Measurements from ENCODE around the gene ARID1A. TPM values are rescaled to one million over a fixed set of nuclear protein-coding genes. Genes with fewer than 3 reads are reported as not detected.

ARID1A gene
- polyA plus RNA-seq, 3 donors from 2014 or later = 7.1 to 34.6 (median 16.0) TPM

DNA sequence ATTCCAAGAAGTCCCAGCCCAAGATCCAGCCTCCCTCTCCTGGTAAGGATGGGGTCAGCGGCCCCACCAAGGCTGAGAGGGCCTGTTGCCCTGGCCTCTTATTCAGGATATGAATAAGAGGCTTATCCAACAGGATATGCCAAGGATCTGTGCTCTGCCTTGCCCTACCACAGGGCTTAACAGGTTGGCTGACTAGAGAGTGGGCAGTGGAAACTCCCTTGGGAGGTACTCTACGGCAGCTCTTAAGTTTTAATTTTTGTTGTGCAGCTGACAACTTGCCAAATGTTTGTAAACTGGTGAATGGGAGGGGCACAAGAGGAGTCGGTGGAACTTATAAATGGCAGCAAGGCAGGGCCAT is 75.4 kb downstream of the ARID1A start:
- Mint-ChIP-seq H3K9me3 (no peaks in the 10 kb centered on the region), H3K36me3 (peaks cover 28 to 79% (median 40%) of the 10 kb centered on the region in 3 donors), H3K27me3 (ENCODE audit: low read depth in 3 of 3) (peaks cover 3 to 8% (median 4%) of the 10 kb centered on the region in 3 donors), H3K4me1 (peaks cover 10 to 41% of the 10 kb centered on the region in 2 donors), H3K27ac (peak overlapping the region in 3 of 6 donors; percentile 57 to 76 (median 74)), H3K4me3 (no peak overlapping the region)
- DNase-seq = no peak

DNA sequence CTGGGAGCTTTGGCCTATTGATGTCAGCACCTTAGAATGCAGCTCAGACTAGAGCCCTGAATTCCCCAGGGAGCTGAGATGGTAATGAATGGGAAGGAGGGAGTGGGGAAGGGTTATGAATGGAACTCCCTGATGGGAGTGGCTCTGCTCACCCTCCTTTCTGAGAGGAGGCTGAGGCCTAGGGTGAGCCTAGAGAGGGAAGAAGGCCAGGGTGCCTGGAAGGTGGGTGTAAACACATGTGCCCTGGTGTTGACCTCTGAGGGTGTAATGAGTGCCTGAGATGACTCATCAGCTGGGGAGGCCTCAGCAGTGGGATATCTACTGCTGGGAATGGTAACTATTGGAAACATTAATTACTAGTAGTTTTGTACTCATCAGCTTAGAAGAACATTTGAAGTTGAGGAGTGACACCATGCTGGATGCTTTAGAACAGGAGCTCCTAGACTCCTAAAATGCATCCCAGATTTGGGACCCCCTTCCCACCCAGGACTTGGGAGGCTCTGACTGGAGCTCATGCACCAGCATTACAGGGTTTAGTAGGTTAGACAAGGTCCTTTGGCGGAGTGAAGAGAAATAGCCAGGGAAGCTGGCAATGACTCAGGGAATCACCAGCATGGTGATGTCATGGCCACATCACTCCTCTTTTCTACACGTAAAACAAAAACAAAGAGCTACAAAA is 76.0 kb downstream of the ARID1A start:
- no peak overlapping the region for H3K4me3 Mint-ChIP-seq
- H3K36me3 Mint-ChIP-seq = peaks cover 31 to 80% (median 41%) of the 10 kb centered on the region in 3 donors
- H3K27ac Mint-ChIP-seq = peak overlapping the region in 4 of 6 donors; percentile 57 to 76 (median 74)
- H3K4me1 Mint-ChIP-seq = peaks cover 8 to 38% of the 10 kb centered on the region in 2 donors
- H3K9me3 Mint-ChIP-seq = no peaks in the 10 kb centered on the region
- no peak for DNase-seq
- H3K27me3 Mint-ChIP-seq (ENCODE audit: low read depth in 3 of 3) = peaks cover 3 to 8% (median 4%) of the 10 kb centered on the region in 3 donors

DNA sequence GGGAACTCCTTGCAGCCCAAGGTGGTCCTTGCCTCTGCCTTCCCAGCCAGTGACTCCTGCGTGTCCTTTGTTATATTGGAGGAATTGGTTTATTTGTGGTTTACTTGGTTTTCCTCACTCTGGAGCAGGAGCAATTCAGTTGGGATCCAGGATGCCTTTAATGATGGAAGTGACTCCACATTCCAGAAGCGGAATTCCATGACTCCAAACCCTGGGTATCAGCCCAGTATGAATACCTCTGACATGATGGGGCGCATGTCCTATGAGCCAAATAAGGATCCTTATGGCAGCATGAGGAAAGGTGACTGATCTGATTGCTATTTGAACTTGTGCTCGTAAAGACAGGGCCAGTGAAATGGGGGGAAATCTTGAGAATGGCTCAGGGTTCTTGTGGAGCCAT is 76.9 kb downstream of the ARID1A start:
- Mint-ChIP-seq H3K36me3 (peaks cover 25 to 73% (median 39%) of the 10 kb centered on the region in 3 donors), H3K27me3 (ENCODE audit: low read depth in 3 of 3) (peaks cover 3 to 8% (median 4%) of the 10 kb centered on the region in 3 donors), H3K4me3 (no peak overlapping the region), H3K27ac (peak overlapping the region in 1 of 6 donors; percentile 74), H3K9me3 (no peaks in the 10 kb centered on the region), H3K4me1 (peaks cover 8 to 29% of the 10 kb centered on the region in 2 donors)
- DNase-seq = no peak

DNA sequence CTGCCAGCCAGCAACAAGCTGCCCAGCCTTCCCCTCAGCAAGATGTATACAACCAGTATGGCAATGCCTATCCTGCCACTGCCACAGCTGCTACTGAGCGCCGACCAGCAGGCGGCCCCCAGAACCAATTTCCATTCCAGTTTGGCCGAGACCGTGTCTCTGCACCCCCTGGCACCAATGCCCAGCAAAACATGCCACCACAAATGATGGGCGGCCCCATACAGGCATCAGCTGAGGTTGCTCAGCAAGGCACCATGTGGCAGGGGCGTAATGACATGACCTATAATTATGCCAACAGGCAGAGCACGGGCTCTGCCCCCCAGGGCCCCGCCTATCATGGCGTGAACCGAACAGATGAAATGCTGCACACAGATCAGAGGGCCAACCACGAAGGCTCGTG is 78.6 kb downstream of the ARID1A start:
- Mint-ChIP-seq H3K9me3 (no peaks in the 10 kb centered on the region), H3K4me3 (no peak overlapping the region), H3K4me1 (peaks cover 13 to 32% of the 10 kb centered on the region in 2 donors), H3K27ac (peak overlapping the region in 4 of 6 donors; percentile 19 to 68 (median 38)), H3K36me3 (peaks cover 30 to 71% (median 46%) of the 10 kb centered on the region in 3 donors), H3K27me3 (ENCODE audit: low read depth in 3 of 3) (peaks cover 3 to 12% (median 4%) of the 10 kb centered on the region in 3 donors)
- no peak for DNase-seq

DNA sequence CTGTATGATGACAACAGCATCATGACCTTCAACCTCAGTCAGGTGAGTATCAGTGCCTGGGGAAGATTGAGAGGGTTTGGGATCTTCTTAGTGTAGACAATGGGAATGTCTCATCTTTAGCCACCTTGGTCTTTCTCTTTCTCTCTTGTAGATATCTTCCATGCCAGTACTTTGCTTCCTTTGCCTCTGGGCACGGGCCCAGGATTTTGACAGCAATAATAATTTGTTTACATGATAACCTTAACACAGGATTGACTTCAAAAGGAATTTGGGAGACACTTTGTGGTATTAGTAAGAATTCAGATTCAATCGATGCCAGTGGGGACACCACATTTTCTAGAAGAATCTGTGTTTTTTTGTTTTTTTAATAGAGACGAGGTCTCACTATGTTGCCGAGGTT is 79.9 kb downstream of the ARID1A start:
- Mint-ChIP-seq H3K4me1 (peaks cover 20 to 33% of the 10 kb centered on the region in 2 donors), H3K27ac (peak overlapping the region in 5 of 6 donors; percentile 1 to 68 (median 31)), H3K4me3 (no peak overlapping the region), H3K27me3 (ENCODE audit: low read depth in 3 of 3) (peaks cover 3 to 14% (median 6%) of the 10 kb centered on the region in 3 donors), H3K36me3 (peaks cover 27 to 73% (median 45%) of the 10 kb centered on the region in 3 donors), H3K9me3 (no peaks in the 10 kb centered on the region)
- DNase-seq = no peak

DNA sequence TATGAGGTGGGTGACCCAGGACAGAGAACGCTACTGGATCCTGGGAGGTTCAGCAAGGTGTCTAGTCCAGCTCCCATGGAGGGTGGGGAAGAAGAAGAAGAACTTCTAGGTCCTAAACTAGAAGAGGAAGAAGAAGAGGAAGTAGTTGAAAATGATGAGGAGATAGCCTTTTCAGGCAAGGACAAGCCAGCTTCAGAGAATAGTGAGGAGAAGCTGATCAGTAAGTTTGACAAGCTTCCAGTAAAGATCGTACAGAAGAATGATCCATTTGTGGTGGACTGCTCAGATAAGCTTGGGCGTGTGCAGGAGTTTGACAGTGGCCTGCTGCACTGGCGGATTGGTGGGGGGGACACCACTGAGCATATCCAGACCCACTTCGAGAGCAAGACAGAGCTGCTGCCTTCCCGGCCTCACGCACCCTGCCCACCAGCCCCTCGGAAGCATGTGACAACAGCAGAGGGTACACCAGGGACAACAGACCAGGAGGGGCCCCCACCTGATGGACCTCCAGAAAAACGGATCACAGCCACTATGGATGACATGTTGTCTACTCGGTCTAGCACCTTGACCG is 83.4 kb downstream of the ARID1A start:
- no peaks in the 10 kb centered on the region for H3K9me3 Mint-ChIP-seq
- peaks cover 1 to 13% (median 2%) of the 10 kb centered on the region in 3 donors for H3K27me3 Mint-ChIP-seq (ENCODE audit: low read depth in 3 of 3)
- no peak overlapping the region for H3K4me3 Mint-ChIP-seq
- H3K4me1 Mint-ChIP-seq = peaks cover 47 to 55% of the 10 kb centered on the region in 2 donors
- no peak for DNase-seq
- peak overlapping the region; percentile 42 to 84 (median 67) for H3K27ac Mint-ChIP-seq
- peaks cover 28 to 62% (median 47%) of the 10 kb centered on the region in 3 donors for H3K36me3 Mint-ChIP-seq

DNA sequence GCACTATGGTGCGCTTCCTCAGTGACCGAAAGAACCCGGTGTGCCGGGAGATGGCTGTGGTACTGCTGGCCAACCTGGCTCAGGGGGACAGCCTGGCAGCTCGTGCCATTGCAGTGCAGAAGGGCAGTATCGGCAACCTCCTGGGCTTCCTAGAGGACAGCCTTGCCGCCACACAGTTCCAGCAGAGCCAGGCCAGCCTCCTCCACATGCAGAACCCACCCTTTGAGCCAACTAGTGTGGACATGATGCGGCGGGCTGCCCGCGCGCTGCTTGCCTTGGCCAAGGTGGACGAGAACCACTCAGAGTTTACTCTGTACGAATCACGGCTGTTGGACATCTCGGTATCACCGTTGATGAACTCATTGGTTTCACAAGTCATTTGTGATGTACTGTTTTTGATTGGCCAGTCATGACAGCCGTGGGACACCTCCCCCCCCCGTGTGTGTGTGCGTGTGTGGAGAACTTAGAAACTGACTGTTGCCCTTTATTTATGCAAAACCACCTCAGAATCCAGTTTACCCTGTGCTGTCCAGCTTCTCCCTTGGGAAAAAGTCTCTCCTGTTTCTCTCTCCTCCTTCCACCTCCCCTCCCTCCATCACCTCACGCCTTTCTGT is 84.6 kb downstream of the ARID1A start:
- Mint-ChIP-seq H3K4me3 (no peak overlapping the region), H3K27ac (peak overlapping the region in 4 of 6 donors; percentile 10 to 72 (median 62)), H3K9me3 (no peaks in the 10 kb centered on the region)

DNA sequence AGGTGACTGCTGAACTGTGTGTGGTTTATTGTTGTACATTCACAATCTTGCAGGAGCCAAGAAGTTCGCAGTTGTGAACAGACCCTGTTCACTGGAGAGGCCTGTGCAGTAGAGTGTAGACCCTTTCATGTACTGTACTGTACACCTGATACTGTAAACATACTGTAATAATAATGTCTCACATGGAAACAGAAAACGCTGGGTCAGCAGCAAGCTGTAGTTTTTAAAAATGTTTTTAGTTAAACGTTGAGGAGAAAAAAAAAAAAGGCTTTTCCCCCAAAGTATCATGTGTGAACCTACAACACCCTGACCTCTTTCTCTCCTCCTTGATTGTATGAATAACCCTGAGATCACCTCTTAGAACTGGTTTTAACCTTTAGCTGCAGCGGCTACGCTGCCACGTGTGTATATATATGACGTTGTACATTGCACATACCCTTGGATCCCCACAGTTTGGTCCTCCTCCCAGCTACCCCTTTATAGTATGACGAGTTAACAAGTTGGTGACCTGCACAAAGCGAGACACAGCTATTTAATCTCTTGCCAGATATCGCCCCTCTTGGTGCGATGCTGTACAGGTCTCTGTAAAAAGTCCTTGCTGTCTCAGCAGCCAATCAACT is 85.5 kb downstream of the ARID1A start:
- H3K4me3 Mint-ChIP-seq = peak overlapping the region in 4 of 5 donors; percentile 0 to 61 (median 32)
- DNase-seq = peak; percentile 35 to 51 (median 36)
- H3K9me3 Mint-ChIP-seq = no peaks in the 10 kb centered on the region
- peak overlapping the region; percentile 73 to 89 (median 82) for H3K27ac Mint-ChIP-seq
- peaks cover 67 to 76% of the 10 kb centered on the region in 2 donors for H3K4me1 Mint-ChIP-seq
- peaks cover 22 to 43% (median 36%) of the 10 kb centered on the region in 3 donors for H3K36me3 Mint-ChIP-seq
- peaks cover 1 to 17% (median 5%) of the 10 kb centered on the region in 3 donors for H3K27me3 Mint-ChIP-seq (ENCODE audit: low read depth in 3 of 3)

More for the DNA sequence above, 84.6 kb downstream of the ARID1A start:
- Mint-ChIP-seq H3K27me3 (ENCODE audit: low read depth in 3 of 3) (peaks cover 1 to 12% (median 5%) of the 10 kb centered on the region in 3 donors), H3K4me1 (peaks cover 60 to 68% of the 10 kb centered on the region in 2 donors), H3K36me3 (peaks cover 23 to 49% (median 41%) of the 10 kb centered on the region in 3 donors)
- no peak for DNase-seq

DNA sequence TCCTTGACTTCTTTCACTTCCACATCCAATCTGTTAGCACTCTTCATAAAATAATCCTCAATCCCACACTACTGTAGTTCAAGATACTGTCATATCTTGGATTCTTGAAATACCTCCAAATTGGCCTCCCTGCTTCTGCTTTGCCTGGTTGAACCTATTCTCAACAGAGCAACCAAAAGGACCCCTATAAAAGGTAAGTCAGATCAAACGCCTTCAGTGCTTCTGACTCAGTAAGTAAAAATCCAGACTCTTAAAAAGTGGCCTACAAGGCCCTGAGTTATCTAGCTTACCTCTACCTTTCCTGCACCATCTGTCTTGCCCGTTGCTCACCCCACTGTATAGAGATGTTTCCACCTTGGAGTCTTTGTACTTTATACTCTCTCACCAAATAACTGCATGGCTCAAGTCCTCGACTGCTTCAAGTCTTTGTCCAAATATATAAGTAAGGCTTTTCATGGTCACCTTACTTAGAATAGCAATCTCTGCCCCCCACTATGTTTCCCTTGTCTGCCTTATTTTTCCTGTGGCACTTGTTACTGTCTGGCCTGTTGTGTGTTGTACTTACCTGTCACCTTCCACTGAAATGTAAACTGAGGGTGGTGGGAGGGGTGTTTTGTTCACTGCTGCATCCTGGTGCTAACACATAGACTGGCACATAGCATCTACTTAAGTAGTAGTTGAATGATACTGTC is 86.9 kb downstream of the ARID1A start:
- Mint-ChIP-seq H3K27me3 (ENCODE audit: low read depth in 3 of 3) (peaks cover 10 to 30% (median 13%) of the 10 kb centered on the region in 3 donors), H3K4me3 (no peak overlapping the region), H3K9me3 (no peaks in the 10 kb centered on the region), H3K4me1 (peaks cover 79 to 90% of the 10 kb centered on the region in 2 donors), H3K27ac (peak overlapping the region; percentile 57 to 82 (median 78)), H3K36me3 (peaks cover 17 to 38% (median 31%) of the 10 kb centered on the region in 3 donors)
- no peak for DNase-seq

DNA sequence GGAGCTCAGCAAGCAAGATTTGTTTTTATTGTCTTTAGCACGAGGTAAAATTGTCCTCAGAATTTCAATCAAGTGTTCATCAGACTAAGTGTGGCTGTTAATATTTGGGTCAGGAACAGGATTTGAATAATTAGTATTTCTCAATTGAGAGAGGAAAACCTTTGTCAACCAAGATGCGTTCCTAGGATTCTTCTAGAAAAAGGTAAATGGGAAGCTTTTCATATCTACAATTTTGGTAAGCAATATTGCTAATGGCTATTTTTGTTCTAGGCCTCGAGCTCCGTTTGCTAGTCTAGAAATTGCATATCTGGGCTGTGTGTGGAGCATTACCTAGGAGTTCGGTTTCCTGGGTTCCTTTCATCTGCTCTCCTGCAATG is 87.8 kb downstream of the ARID1A start:
- H3K4me3 Mint-ChIP-seq = no peak overlapping the region
- H3K36me3 Mint-ChIP-seq = peaks cover 11 to 31% (median 24%) of the 10 kb centered on the region in 3 donors
- peaks cover 79 to 88% of the 10 kb centered on the region in 2 donors for H3K4me1 Mint-ChIP-seq
- H3K9me3 Mint-ChIP-seq = no peaks in the 10 kb centered on the region
- peaks cover 10 to 33% (median 15%) of the 10 kb centered on the region in 3 donors for H3K27me3 Mint-ChIP-seq (ENCODE audit: low read depth in 3 of 3)
- peak overlapping the region; percentile 52 to 100 (median 78) for H3K27ac Mint-ChIP-seq
- no peak for DNase-seq

DNA sequence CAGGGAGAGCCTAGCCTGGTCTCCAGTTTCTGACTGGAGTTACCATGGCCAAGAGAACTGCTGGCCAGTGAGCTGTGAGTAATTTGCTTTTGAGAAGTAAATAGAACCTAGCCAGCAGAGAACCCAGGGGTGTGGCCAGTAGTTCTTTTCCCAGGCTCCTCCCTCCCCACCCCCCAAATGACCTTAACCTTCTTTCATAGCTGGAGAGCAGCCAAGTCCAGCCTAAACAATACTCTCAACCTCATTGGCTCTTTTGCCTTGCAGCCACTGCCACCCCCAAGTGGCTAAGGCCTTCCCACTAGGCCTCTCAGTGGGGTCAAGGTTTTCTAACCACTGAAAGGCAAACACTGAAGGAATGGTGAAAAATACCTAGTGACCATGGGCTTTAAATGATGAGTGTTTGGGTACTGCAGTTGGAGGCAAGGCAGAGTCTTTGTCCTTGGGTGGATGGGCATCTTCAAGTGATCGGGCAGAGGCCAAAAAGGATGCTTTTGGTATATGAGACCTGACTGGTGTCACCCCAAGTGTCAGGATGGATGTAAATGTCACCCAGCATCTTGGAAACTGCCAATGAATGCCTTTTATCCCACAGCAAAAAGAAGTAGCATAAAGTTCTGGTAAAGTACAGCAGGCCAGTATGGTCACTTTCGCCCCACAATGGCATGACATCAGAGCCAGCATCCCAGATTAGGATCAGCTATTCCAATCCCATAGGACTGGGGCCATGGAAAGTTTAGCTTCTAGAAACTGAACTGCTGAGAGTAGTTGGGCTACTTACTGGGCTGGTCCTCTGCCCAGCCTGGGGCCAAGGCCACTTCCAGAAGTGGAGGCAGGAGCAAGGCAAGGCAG is 88.4 kb downstream of the ARID1A start:
- H3K27ac Mint-ChIP-seq = peak overlapping the region in 4 of 6 donors; percentile 52 to 100 (median 98)
- H3K9me3 Mint-ChIP-seq = no peaks in the 10 kb centered on the region

DNA sequence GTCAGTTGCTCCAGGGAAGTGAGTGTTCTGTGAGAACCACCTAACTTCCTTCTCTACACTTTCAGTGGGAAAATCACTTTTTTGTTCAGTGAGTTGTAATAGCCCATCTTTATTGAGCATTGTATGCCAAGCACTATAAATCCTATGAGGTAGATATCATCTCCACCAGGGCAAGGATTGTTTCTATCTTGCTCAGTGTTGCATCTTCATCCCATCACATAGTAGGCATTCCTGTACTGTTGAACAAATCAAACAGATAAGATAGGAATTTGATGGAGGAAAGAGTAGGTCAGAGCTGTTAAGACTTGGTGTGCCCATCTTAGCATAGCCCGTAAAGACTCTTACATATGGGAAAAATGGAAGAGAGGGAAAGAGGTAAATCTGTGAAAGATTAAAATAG is 89.1 kb downstream of the ARID1A start:
- H3K27ac Mint-ChIP-seq = peak overlapping the region; percentile 95 to 100 (median 100)
- no peak for DNase-seq
- H3K9me3 Mint-ChIP-seq = no peaks in the 10 kb centered on the region
- H3K27me3 Mint-ChIP-seq (ENCODE audit: low read depth in 3 of 3) = peaks cover 10 to 31% (median 19%) of the 10 kb centered on the region in 3 donors
- peaks cover 4 to 18% (median 15%) of the 10 kb centered on the region in 3 donors for H3K36me3 Mint-ChIP-seq
- peak overlapping the region in 4 of 5 donors; percentile 37 to 100 (median 50) for H3K4me3 Mint-ChIP-seq
- peaks cover 83 to 89% of the 10 kb centered on the region in 2 donors for H3K4me1 Mint-ChIP-seq

More for the DNA sequence above, 88.4 kb downstream of the ARID1A start:
- peaks cover 81 to 88% of the 10 kb centered on the region in 2 donors for H3K4me1 Mint-ChIP-seq
- peaks cover 10 to 33% (median 21%) of the 10 kb centered on the region in 3 donors for H3K27me3 Mint-ChIP-seq (ENCODE audit: low read depth in 3 of 3)
- no peak for DNase-seq
- H3K4me3 Mint-ChIP-seq = peak overlapping the region in 1 of 5 donors; percentile 37
- H3K36me3 Mint-ChIP-seq = peaks cover 4 to 24% (median 18%) of the 10 kb centered on the region in 3 donors

Measured in immature natural killer cell (primary cell).